Stomach (tissue), 4 donors: ENCODE data around the gene IL23A.

Experiments
- CTCF ChIP-seq, 7 experiments: fragments of 450-650 bp in 4 of 7; fragments of 200-600 bp in 3 of 7; sonication (generic) in 3 of 7; IDR thresholded peaks; one replicate each; pipeline ENCODE4 v1.5.1; 2016 to 2019; ENCODE audit warnings: antibody characterized with exemption in 7 of 7, control low read depth in 2 of 7, mild to moderate bottlenecking in 1 of 7
- POLR2A ChIP-seq, 4 donors: fragments of 450-650 bp; IDR thresholded peaks; one replicate each; pipeline ENCODE4 v1.6.1; 2016; ENCODE audit warnings: antibody characterized with exemption in 4 of 4, control low read depth in 2 of 4, mild to moderate bottlenecking in 1 of 4, moderate library complexity in 1 of 4

- TF ChIP-seq CTCF (IDR thresholded peaks at IDR 0.05), result no peak
- no peak for TF ChIP-seq POLR2A (IDR thresholded peaks at IDR 0.05)
Measured at GRCh38 chr12:56350662-56351061, 12.0 kb downstream of the IL23A start.
